Thyroid gland (tissue), 4 donors: Measurements from ENCODE around the gene WWP2. TPM values are rescaled to one million over a fixed set of nuclear protein-coding genes. Genes with fewer than 3 reads are reported as not detected.
A peak's percentile ranks its signal among the peaks of the same experiment; 100 is the strongest.

ENCODE experiments used
- DNase-seq, 2 donors: peaks; one replicate each; pipeline ENCODE4 v3.0.0-alpha.2; 2019
- H3K27ac ChIP-seq, 3 donors: fragments of 200-600 bp; sonication (generic); 1 replicate in 2 of 3; 2 replicates in 1 of 3; pipeline ENCODE4 v1.5.1; 2016 to 2019; ENCODE audit warnings: mild to moderate bottlenecking in 1 of 3, moderate library complexity in 1 of 3
- H3K27me3 ChIP-seq: fragments of 200-600 bp; sonication (generic); one replicate; pipeline ENCODE4 v1.5.1; 2019
- H3K36me3 ChIP-seq, 2 donors: fragments of 200-600 bp; sonication (generic); one replicate each; pipeline ENCODE4 v1.5.1; 2016 to 2019
- H3K4me1 ChIP-seq, 2 donors: fragments of 200-600 bp; sonication (generic); one replicate each; pipeline ENCODE4 v1.5.1; 2017 to 2019
- H3K4me3 ChIP-seq, 3 donors: fragments of 200-600 bp; sonication (generic); replicated peaks in 1 of 3; 1 replicate in 2 of 3; 2 replicates in 1 of 3; pipeline ENCODE4 v1.5.1; 2016; ENCODE audit warnings: mild to moderate bottlenecking in 1 of 3
- H3K9me3 ChIP-seq: fragments of 200-600 bp; sonication (generic); one replicate; pipeline ENCODE4 v1.5.1; 2017
- CTCF ChIP-seq, 6 experiments: fragments of 200-600 bp in 3 of 6; fragments of 450-650 bp in 3 of 6; sonication (generic) in 3 of 6; IDR thresholded peaks; one replicate each; pipeline ENCODE4 v1.5.1; 2016 to 2019; ENCODE audit warnings: antibody characterized with exemption in 6 of 6, mild to moderate bottlenecking in 2 of 6, inconsistent platforms in 1 of 6, moderate library complexity in 1 of 6
- POLR2A ChIP-seq, 2 donors: fragments of 450-650 bp; IDR thresholded peaks; one replicate each; pipeline ENCODE4 v1.6.1; 2017; ENCODE audit warnings: antibody characterized with exemption in 2 of 2, mild to moderate bottlenecking in 2 of 2, moderate library complexity in 1 of 2
- WGBS, 2 donors: methylation state at CpG; one replicate each; pipeline ENCODE4 v1.1.5; 2017; 5-methylcytosine and 5-hydroxymethylcytosine counted together
- intact Hi-C: fragments of 100-400 bp; cut with DNase I; formaldehyde crosslinking; loops from one replicate; pipeline ENCODE4 v1.15.1; 2023
- total RNA-seq, 4 donors: library from RNA; depleted of rRNA; stranded (reverse); fragments of >200 nt; gene quantifications; one replicate each; pipeline ENCODE4 v1.2.3, GENCODE V29; 2016

Gene WWP2
- total RNA-seq, 4 donors from 2014 or later, result 35.9 to 72.1 (median 47.7) TPM

GRCh38 chr16:69720822-69721430 is 41.2 kb upstream of the WWP2 start:
- intact Hi-C loops, result no loop called here
- 93 to 95% methylated on average over 10 of the region's 10 CpGs for WGBS, 2 donors

GRCh38 chr16:69721441-69721957 is 40.6 kb upstream of the WWP2 start:
- Histone ChIP-seq H3K9me3 (no peaks in the 10 kb centered on the region), H3K36me3 (peaks cover 24 to 29% of the 10 kb centered on the region in 2 donors), H3K27ac (no peak overlapping the region), H3K27me3 (no peaks in the 10 kb centered on the region), H3K4me1 (peaks cover 12 to 25% of the 10 kb centered on the region in 2 donors), H3K4me3 (no peak overlapping the region)
- WGBS, 2 donors, result 94 to 95% methylated on average over 6 of the region's 6 CpGs
- DNase-seq, result no peak
- no peak for TF ChIP-seq CTCF (IDR thresholded peaks at IDR 0.05)
- no peak for TF ChIP-seq POLR2A (IDR thresholded peaks at IDR 0.05)
- intact Hi-C loops, result no loop called here

More at GRCh38 chr16:69720822-69721430, 41.2 kb upstream of the WWP2 start:
- Histone ChIP-seq H3K27ac (no peak overlapping the region), H3K36me3 (peaks cover 27 to 33% of the 10 kb centered on the region in 2 donors), H3K9me3 (no peaks in the 10 kb centered on the region), H3K4me3 (no peak overlapping the region), H3K27me3 (no peaks in the 10 kb centered on the region), H3K4me1 (peaks cover 12 to 23% of the 10 kb centered on the region in 2 donors)
- TF ChIP-seq CTCF (IDR thresholded peaks at IDR 0.05) (no peak), POLR2A (IDR thresholded peaks at IDR 0.05) (no peak)
- DNase-seq, result no peak

GRCh38 chr16:69724414-69724873 is 37.7 kb upstream of the WWP2 start:
- Histone ChIP-seq H3K9me3 (no peaks in the 10 kb centered on the region), H3K4me3 (peak overlapping the region in 1 of 3 donors; percentile 33), H3K36me3 (peaks cover 4 to 5% of the 10 kb centered on the region in 2 donors), H3K27me3 (no peaks in the 10 kb centered on the region), H3K27ac (peak overlapping the region; percentile 84 to 92 (median 89)), H3K4me1 (peaks cover 41 to 46% of the 10 kb centered on the region in 2 donors)
- DNase-seq, result no peak
- TF ChIP-seq POLR2A (IDR thresholded peaks at IDR 0.05) (no peak), CTCF (IDR thresholded peaks at IDR 0.05) (no peak)
- 90 to 94% methylated on average over 2 of the region's 2 CpGs for WGBS, 2 donors
- intact Hi-C loops, result no loop called here

- Histone ChIP-seq H3K27me3 (no peaks in the 10 kb centered on the region), H3K36me3 (no peaks in the 10 kb centered on the region), H3K27ac (peak overlapping the region; percentile 84 to 92 (median 89)), H3K4me1 (peaks cover 45 to 46% of the 10 kb centered on the region in 2 donors), H3K9me3 (no peaks in the 10 kb centered on the region), H3K4me3 (peak overlapping the region in 1 of 3 donors; percentile 33)
- TF ChIP-seq CTCF (IDR thresholded peaks at IDR 0.05) (no peak), POLR2A (IDR thresholded peaks at IDR 0.05) (no peak)
- 63 to 64% methylated on average over 6 of the region's 6 CpGs for WGBS, 2 donors
- intact Hi-C loops, result no loop called here
- no peak for DNase-seq
Measured at GRCh38 chr16:69724981-69725479, 37.1 kb upstream of the WWP2 start.
